Neural cell (in vitro differentiated cells): ENCODE results near the gene ASB10. TPM values are rescaled to one million over a fixed set of nuclear protein-coding genes. Genes with fewer than 3 reads are reported as not detected.

Experiments
- H2AFZ ChIP-seq: fragments of 200-600, 300-800 bp; sonication (generic), shearing (Covaris generic); 2 replicates; pipeline ENCODE4 v1.6.0; 2014; ENCODE audit warnings: low read depth, mild to moderate bottlenecking, antibody characterized with exemption, low read length, moderate library complexity
- H3F3A ChIP-seq: fragments of 200-600 bp; shearing (Covaris generic); 2 replicates; pipeline ENCODE4 v1.6.1; 2016; ENCODE audit warnings: mild to moderate bottlenecking, moderate library complexity, mixed read lengths, antibody characterized with exemption, low read length; ENCODE audit not compliant: insufficient read depth, poor library complexity, severe bottlenecking
- H3K27ac ChIP-seq: fragments of 200-600, 300-800 bp; sonication (generic), shearing (Covaris generic); 2 replicates; pipeline ENCODE4 v1.5.1; 2014; ENCODE audit warnings: mild to moderate bottlenecking, low read length, moderate library complexity
- H3K27me3 ChIP-seq: fragments of 300-800, 200-600 bp; sonication (generic), shearing (Covaris generic); 2 replicates; pipeline ENCODE4 v1.6.0; 2014; ENCODE audit warnings: mild to moderate bottlenecking, low read depth, low read length, moderate library complexity; ENCODE audit not compliant: insufficient read depth
- H3K36me3 ChIP-seq: fragments of 300-800, 200-600 bp; sonication (generic), shearing (Covaris generic); 2 replicates; pipeline ENCODE4 v1.5.1; 2014; ENCODE audit warnings: mild to moderate bottlenecking, antibody characterized with exemption, low read length, moderate library complexity; ENCODE audit not compliant: insufficient read depth
- H3K4me2 ChIP-seq: fragments of 300-800, 200-600 bp; sonication (generic), shearing (Covaris generic); 2 replicates; pipeline ENCODE4 v1.6.0; 2014; ENCODE audit warnings: mild to moderate bottlenecking, low read length
- H3K4me3 ChIP-seq: fragments of 300-800, 200-600 bp; sonication (generic), shearing (Covaris generic); 2 replicates; pipeline ENCODE4 v1.5.1; 2014; ENCODE audit warnings: mild to moderate bottlenecking, low read length, moderate library complexity
- H3K79me2 ChIP-seq: fragments of 200-600 bp; shearing (Covaris generic); replicated peaks from 2 replicates; pipeline ENCODE4 v1.6.0; 2014; ENCODE audit warnings: mild to moderate bottlenecking, low read length, moderate library complexity; ENCODE audit not compliant: insufficient read depth
- H3K9ac ChIP-seq: fragments of 300-800, 200-600 bp; sonication (generic), shearing (Covaris generic); 2 replicates; pipeline ENCODE4 v1.6.1; 2016; ENCODE audit warnings: mild to moderate bottlenecking, low read length, mixed read lengths
- H3K9me2 ChIP-seq: fragments of 200-600 bp; shearing (Covaris generic); 2 replicates; pipeline ENCODE4 v1.6.1; 2016; ENCODE audit warnings: mild to moderate bottlenecking, low read length, mixed read lengths; ENCODE audit not compliant: insufficient read depth
- H3K9me3 ChIP-seq: fragments of 200-600, 300-800 bp; sonication (generic), shearing (Covaris generic); 2 replicates; pipeline ENCODE4 v1.6.1; 2016; ENCODE audit warnings: mild to moderate bottlenecking, mixed run types, low read length, moderate library complexity, mixed read lengths
- H4K20me1 ChIP-seq: fragments of 200-600 bp; shearing (Covaris generic); 2 replicates; pipeline ENCODE4 v1.6.1; 2016; ENCODE audit warnings: mild to moderate bottlenecking, mixed run types; ENCODE audit not compliant: insufficient read depth
- EP300 ChIP-seq: fragments of 450-650 bp; conservative IDR thresholded peaks from 2 replicates; pipeline ENCODE4 v1.6.1; 2014; ENCODE audit warnings: antibody characterized with exemption, mild to moderate bottlenecking, moderate library complexity; ENCODE audit not compliant: poor library complexity, severe bottlenecking
- EZH2 ChIP-seq: fragments of 200-600, 300-800 bp; shearing (Covaris generic), sonication (generic); IDR thresholded peaks from 2 replicates; pipeline ENCODE4 v1.6.1; 2014; ENCODE audit warnings: antibody characterized with exemption, low read length, borderline replicate concordance, mild to moderate bottlenecking; ENCODE audit not compliant: insufficient read depth, poor library complexity, severe bottlenecking
- MXI1 ChIP-seq: fragments of 450-650 bp; conservative IDR thresholded peaks from 2 replicates; pipeline ENCODE4 v1.6.1; 2014; ENCODE audit warnings: antibody characterized with exemption, mild to moderate bottlenecking; ENCODE audit not compliant: poor library complexity, severe bottlenecking
- POLR2AphosphoS5 ChIP-seq: IDR thresholded peaks from 2 replicates; pipeline ENCODE4 v1.6.1; 2012
- RAD21 ChIP-seq: fragments of 450-650 bp; conservative IDR thresholded peaks from 2 replicates; pipeline ENCODE4 v1.6.1; 2014; ENCODE audit warnings: antibody characterized with exemption, mild to moderate bottlenecking, moderate library complexity
- SMC3 ChIP-seq: fragments of 450-650 bp; conservative IDR thresholded peaks from 2 replicates; pipeline ENCODE4 v1.6.1; 2014; ENCODE audit warnings: antibody characterized with exemption, mild to moderate bottlenecking, moderate library complexity; ENCODE audit not compliant: poor library complexity
- TAF1 ChIP-seq: IDR thresholded peaks from 2 replicates; pipeline ENCODE4 v1.6.1; 2012; ENCODE audit warnings: low read depth
- polyA plus RNA-seq: library from polyadenylated mRNA; depleted of rRNA; stranded (reverse); fragments of >200 nt; gene quantifications from 2 replicates; pipeline ENCODE4 v1.2.3, GENCODE V29; 2014
- TF ChIP-seq, protein P1 (sequence below): fragments of 450-650 bp; IDR thresholded peaks from 2 replicates; pipeline ENCODE4 v1.5.1; 2014; ENCODE audit warnings: antibody characterized with exemption, mild to moderate bottlenecking, moderate library complexity; ENCODE audit not compliant: poor library complexity, severe bottlenecking
- TF ChIP-seq, protein P2 (sequence below): IDR thresholded peaks from 2 replicates; pipeline ENCODE4 v1.6.1; 2012; ENCODE audit warnings: borderline replicate concordance

The ASB10 gene
- polyA plus RNA-seq, 1 donor from 2014 or later, result not detected

GRCh38 chr7:151157645-151158329, 29.3 kb downstream of the ASB10 start:
- Histone ChIP-seq H3K79me2 (no peaks in the 10 kb centered on the region), H3K4me3 (no peak overlapping the region), H4K20me1 (no peaks in the 10 kb centered on the region), H2AFZ (no peak overlapping the region), H3F3A (no peaks in the 10 kb centered on the region), H3K9me3 (no peaks in the 10 kb centered on the region), H3K9me2 (no peaks in the 10 kb centered on the region), H3K36me3 (no peaks in the 10 kb centered on the region), H3K27me3 (peaks cover under 1% of the 10 kb centered on the region), H3K27ac (no peak overlapping the region), H3K9ac (no peak overlapping the region), H3K4me2 (no peak overlapping the region)
- TF ChIP-seq MXI1, result no peak
- TF ChIP-seq, protein P1, sequence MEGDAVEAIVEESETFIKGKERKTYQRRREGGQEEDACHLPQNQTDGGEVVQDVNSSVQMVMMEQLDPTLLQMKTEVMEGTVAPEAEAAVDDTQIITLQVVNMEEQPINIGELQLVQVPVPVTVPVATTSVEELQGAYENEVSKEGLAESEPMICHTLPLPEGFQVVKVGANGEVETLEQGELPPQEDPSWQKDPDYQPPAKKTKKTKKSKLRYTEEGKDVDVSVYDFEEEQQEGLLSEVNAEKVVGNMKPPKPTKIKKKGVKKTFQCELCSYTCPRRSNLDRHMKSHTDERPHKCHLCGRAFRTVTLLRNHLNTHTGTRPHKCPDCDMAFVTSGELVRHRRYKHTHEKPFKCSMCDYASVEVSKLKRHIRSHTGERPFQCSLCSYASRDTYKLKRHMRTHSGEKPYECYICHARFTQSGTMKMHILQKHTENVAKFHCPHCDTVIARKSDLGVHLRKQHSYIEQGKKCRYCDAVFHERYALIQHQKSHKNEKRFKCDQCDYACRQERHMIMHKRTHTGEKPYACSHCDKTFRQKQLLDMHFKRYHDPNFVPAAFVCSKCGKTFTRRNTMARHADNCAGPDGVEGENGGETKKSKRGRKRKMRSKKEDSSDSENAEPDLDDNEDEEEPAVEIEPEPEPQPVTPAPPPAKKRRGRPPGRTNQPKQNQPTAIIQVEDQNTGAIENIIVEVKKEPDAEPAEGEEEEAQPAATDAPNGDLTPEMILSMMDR, result no peak
- TF ChIP-seq, protein P2, sequence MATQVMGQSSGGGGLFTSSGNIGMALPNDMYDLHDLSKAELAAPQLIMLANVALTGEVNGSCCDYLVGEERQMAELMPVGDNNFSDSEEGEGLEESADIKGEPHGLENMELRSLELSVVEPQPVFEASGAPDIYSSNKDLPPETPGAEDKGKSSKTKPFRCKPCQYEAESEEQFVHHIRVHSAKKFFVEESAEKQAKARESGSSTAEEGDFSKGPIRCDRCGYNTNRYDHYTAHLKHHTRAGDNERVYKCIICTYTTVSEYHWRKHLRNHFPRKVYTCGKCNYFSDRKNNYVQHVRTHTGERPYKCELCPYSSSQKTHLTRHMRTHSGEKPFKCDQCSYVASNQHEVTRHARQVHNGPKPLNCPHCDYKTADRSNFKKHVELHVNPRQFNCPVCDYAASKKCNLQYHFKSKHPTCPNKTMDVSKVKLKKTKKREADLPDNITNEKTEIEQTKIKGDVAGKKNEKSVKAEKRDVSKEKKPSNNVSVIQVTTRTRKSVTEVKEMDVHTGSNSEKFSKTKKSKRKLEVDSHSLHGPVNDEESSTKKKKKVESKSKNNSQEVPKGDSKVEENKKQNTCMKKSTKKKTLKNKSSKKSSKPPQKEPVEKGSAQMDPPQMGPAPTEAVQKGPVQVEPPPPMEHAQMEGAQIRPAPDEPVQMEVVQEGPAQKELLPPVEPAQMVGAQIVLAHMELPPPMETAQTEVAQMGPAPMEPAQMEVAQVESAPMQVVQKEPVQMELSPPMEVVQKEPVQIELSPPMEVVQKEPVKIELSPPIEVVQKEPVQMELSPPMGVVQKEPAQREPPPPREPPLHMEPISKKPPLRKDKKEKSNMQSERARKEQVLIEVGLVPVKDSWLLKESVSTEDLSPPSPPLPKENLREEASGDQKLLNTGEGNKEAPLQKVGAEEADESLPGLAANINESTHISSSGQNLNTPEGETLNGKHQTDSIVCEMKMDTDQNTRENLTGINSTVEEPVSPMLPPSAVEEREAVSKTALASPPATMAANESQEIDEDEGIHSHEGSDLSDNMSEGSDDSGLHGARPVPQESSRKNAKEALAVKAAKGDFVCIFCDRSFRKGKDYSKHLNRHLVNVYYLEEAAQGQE, result no peak
- TF ChIP-seq SMC3, result no peak

DNA sequence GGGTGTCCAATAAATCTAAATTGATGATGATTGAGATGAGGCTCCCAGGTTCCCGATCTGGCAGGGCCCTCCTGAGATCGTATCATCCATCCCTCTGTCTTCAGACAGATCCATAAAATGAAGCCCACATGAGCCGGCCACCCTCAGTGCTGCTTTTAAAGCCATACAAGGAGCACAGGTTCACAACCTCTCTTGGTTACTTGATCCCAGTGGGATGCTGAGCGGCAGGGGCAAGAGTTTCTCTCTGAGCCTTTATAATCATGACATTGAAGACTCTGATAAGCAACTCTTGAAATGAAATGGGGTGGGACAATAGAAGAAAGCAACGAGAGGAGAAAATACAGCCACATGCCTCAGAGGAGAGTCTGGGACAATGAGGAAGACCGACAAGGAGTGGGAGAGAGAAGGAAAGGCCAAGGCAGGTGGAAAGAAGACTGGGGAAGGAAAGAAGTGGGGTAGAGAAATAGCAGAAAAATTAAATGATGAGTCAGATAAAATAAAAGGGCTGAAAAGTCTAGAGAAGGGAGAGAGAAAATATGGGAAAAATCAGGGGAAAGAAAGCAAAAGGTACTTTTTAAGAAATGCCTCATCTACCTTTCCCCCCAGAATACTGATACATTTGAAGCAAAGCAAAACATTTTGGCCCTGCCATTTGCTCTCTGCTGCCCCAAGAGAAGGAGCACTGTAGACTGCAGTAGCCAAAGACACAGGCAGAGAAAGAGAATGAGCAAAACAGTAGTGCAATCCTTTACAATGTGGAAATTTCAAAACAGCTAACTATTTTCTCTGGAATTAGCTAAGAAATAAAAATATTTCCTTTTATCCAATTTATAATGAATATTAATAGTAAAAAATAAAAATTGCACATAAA, 34.2 kb downstream of the ASB10 start:
- Histone ChIP-seq H3K4me3 (no peak overlapping the region), H3K27me3 (peaks cover 2% of the 10 kb centered on the region), H3K4me2 (no peak overlapping the region), H3K36me3 (no peaks in the 10 kb centered on the region), H2AFZ (no peak overlapping the region), H4K20me1 (no peaks in the 10 kb centered on the region), H3K27ac (no peak overlapping the region), H3K9ac (no peak overlapping the region), H3K9me3 (no peaks in the 10 kb centered on the region), H3K79me2 (no peaks in the 10 kb centered on the region), H3K9me2 (no peaks in the 10 kb centered on the region), H3F3A (no peaks in the 10 kb centered on the region)
- TF ChIP-seq, protein P2, result no peak
- TF ChIP-seq, protein P1, result no peak
- TF ChIP-seq EP300 (no peak), EZH2 (no peak), RAD21 (no peak), POLR2AphosphoS5 (no peak), TAF1 (no peak), MXI1 (no peak), SMC3 (no peak)
